Spleen (tissue), 11 donors: ENCODE results near the gene ADGRG3. TPM values are rescaled to one million over a fixed set of nuclear protein-coding genes. Genes with fewer than 3 reads are reported as not detected.

Source experiments
- DNase-seq: peaks from one replicate; pipeline ENCODE4 v3.0.0-alpha.2; 2020
- H3K27ac ChIP-seq, 8 donors: fragments of 200-600 bp; sonication (generic) in 7 of 8; 1 replicate in 4 of 8; 2 replicates in 4 of 8; pipeline versions ENCODE4 v1.5.0 to v1.8.0; 2016 to 2021; ENCODE audit warnings: inconsistent platforms in 4 of 8, mild to moderate bottlenecking in 4 of 8, moderate library complexity in 1 of 8
- H3K27me3 ChIP-seq, 7 donors: fragments of 200-600 bp; sonication (generic) in 6 of 7; replicated peaks in 1 of 7; 1 replicate in 4 of 7; 2 replicates in 3 of 7; pipeline versions ENCODE4 v1.5.0 to v1.8.0; 2016 to 2021; ENCODE audit warnings: inconsistent platforms in 3 of 7, mild to moderate bottlenecking in 1 of 7
- H3K36me3 ChIP-seq, 6 donors: fragments of 200-600 bp; sonication (generic) in 5 of 6; 1 replicate in 4 of 6; 2 replicates in 2 of 6; pipeline versions ENCODE4 v1.5.0 to v1.8.0; 2016 to 2021; ENCODE audit warnings: inconsistent platforms in 2 of 6
- H3K4me1 ChIP-seq, 6 donors: fragments of 200-600 bp; sonication (generic) in 5 of 6; 1 replicate in 3 of 6; 2 replicates in 3 of 6; pipeline versions ENCODE4 v1.5.0 to v1.8.0; 2016 to 2021; ENCODE audit warnings: inconsistent platforms in 3 of 6
- H3K4me3 ChIP-seq, 8 donors: fragments of 200-600 bp; sonication (generic) in 7 of 8; 1 replicate in 4 of 8; 2 replicates in 4 of 8; pipeline versions ENCODE4 v1.5.0 to v1.8.0; 2016 to 2021; ENCODE audit warnings: inconsistent platforms in 4 of 8, mild to moderate bottlenecking in 4 of 8, moderate library complexity in 2 of 8
- H3K9me3 ChIP-seq, 8 donors: fragments of 200-600 bp; sonication (generic) in 7 of 8; 1 replicate in 4 of 8; 2 replicates in 4 of 8; pipeline versions ENCODE4 v1.5.0 to v1.8.0; 2016 to 2021; ENCODE audit warnings: inconsistent platforms in 4 of 8
- CTCF ChIP-seq, 11 experiments: fragments of 200-600 bp in 7 of 11; fragments of 450-650 bp in 4 of 11; sonication (generic) in 4 of 11; IDR thresholded peaks in 8 of 11; conservative IDR thresholded peaks in 3 of 11; 1 replicate in 7 of 11; 2 replicates in 4 of 11; pipeline versions ENCODE4 v1.4.0 to v1.8.0; 2016 to 2021; ENCODE audit warnings: antibody characterized with exemption in 11 of 11, inconsistent platforms in 4 of 11, mild to moderate bottlenecking in 1 of 11
- POLR2A ChIP-seq, 3 donors: fragments of 450-650 bp; IDR thresholded peaks; one replicate each; pipeline ENCODE4 v1.5.1; 2017; ENCODE audit warnings: antibody characterized with exemption in 3 of 3, mild to moderate bottlenecking in 1 of 3
- POLR2AphosphoS5 ChIP-seq, 3 donors: sonication (generic); formaldehyde crosslinking; IDR thresholded peaks; one replicate each; pipeline ENCODE4 v1.5.1; 2017; ENCODE audit warnings: antibody characterized with exemption in 3 of 3
- WGBS, 5 donors: extraction: QIAGEN DNeasy Blood & Tissue Kit in 3 of 5; methylation state at CpG; one replicate each; pipeline versions ENCODE4 v1.1.5 to v1.1.7; 2013 to 2018; 5-methylcytosine and 5-hydroxymethylcytosine counted together
- intact Hi-C: fragments of 100-400 bp; cut with DNase I; formaldehyde crosslinking; loops from one replicate; pipeline ENCODE4 v1.15.0; 2023; ENCODE audit warnings: low total_unique reads
- polyA plus RNA-seq, 3 donors: library from polyadenylated mRNA; stranded (reverse); fragments of 200-250 nt; gene quantifications; one replicate each; pipeline ENCODE4 v1.2.1, GENCODE V29; 2013
- total RNA-seq, 7 donors: library from RNA; depleted of rRNA in 3 of 7; stranded (reverse); fragments of >200 nt in 3 of 7; fragmentation: NEBNext Ultra II Directional in 4 of 7; extraction: Animal tissue kit (Norgen Biotek cat#: 25700) in 4 of 7; gene quantifications; one replicate each; pipeline versions ENCODE4 v1.1.0 to v1.2.1, GENCODE V29; 2016 to 2021
- donor health status: healthy with polysubstance abuse.
- donor health status: DM: no; HTN: no; CAD: no; lungs with moderate emphysema.
- donor health status: DM: no; HTN: no; CAD: no.
- donor health status: Bipolar disorder and iron deficiency.
- donor health status: healthy.
- donor health status: DM: no; HTN: no; CAD: no.
- donor health status: DM: yes; HTN: yes; CAD: no.

Gene ADGRG3
- total and polyA plus RNA-seq, 10 donors: 2.5 to 116 (median 27.2) TPM

GRCh38 chr16:57704011-57704904, 36.2 kb downstream of the ADGRG3 start:
- TF ChIP-seq POLR2A (IDR thresholded peaks at IDR 0.05): no peak
- TF ChIP-seq CTCF (IDR thresholded peaks at IDR 0.05 in 8 of 11, conservative IDR thresholded peaks at IDR 0.05 in 3 of 11): no peak
- TF ChIP-seq POLR2AphosphoS5 (IDR thresholded peaks at IDR 0.05): no peak
- WGBS, 5 donors: 67 to 86% (median 84%) methylated on average over 10 to 11 of the region's 11 CpGs
- Histone ChIP-seq H3K27me3 (no peaks in the 10 kb centered on the region), H3K36me3 (no peaks in the 10 kb centered on the region), H3K27ac (no peak overlapping the region), H3K9me3 (no peaks in the 10 kb centered on the region), H3K4me1 (peaks cover 0 to 8% (median 0%) of the 10 kb centered on the region in 6 donors), H3K4me3 (no peak overlapping the region)
- DNase-seq: no peak
- intact Hi-C loops: no loop called here

- H3K27ac ChIP-seq: no peak overlapping the region
- TF ChIP-seq POLR2AphosphoS5 (IDR thresholded peaks at IDR 0.05) (no peak), POLR2A (IDR thresholded peaks at IDR 0.05) (no peak), CTCF (IDR thresholded peaks at IDR 0.05 in 8 of 11, conservative IDR thresholded peaks at IDR 0.05 in 3 of 11) (no peak)
- no peaks in the 10 kb centered on the region for H3K27me3 ChIP-seq
- no peaks in the 10 kb centered on the region for H3K36me3 ChIP-seq
- no peak overlapping the region for H3K4me3 ChIP-seq
- H3K9me3 ChIP-seq: no peaks in the 10 kb centered on the region
- peaks cover 0 to 8% (median 0%) of the 10 kb centered on the region in 6 donors for H3K4me1 ChIP-seq
- WGBS, 5 donors: 90 to 96% (median 92%) methylated on average over 3 to 4 of the region's 4 CpGs
- intact Hi-C loops: no loop called here
- DNase-seq: no peak
Observed at GRCh38 chr16:57704905-57705852, 37.1 kb downstream of the ADGRG3 start.

- no peaks in the 10 kb centered on the region for H3K36me3 ChIP-seq
- 76 to 92% (median 82%) methylated on average over 1 of the region's 1 CpG; no CpG with 5 or more reads in 1 of the 5 donors for WGBS, 5 donors
- intact Hi-C loops: no loop called here
- H3K4me3 ChIP-seq: no peak overlapping the region
- no peaks in the 10 kb centered on the region for H3K27me3 ChIP-seq
- no peaks in the 10 kb centered on the region for H3K9me3 ChIP-seq
- DNase-seq: no peak
- H3K4me1 ChIP-seq: no peaks in the 10 kb centered on the region
- H3K27ac ChIP-seq: no peak overlapping the region
- TF ChIP-seq POLR2AphosphoS5 (IDR thresholded peaks at IDR 0.05) (no peak), POLR2A (IDR thresholded peaks at IDR 0.05) (no peak), CTCF (IDR thresholded peaks at IDR 0.05 in 8 of 11, conservative IDR thresholded peaks at IDR 0.05 in 3 of 11) (no peak)
Observed at GRCh38 chr16:57706717-57707116, 38.6 kb downstream of the ADGRG3 start.
